ENCODE data around the gene KRT15. TPM values are rescaled to one million over a fixed set of nuclear protein-coding genes. Genes with fewer than 3 reads are reported as not detected.

Gene KRT15
- total RNA-seq: not detected
- long read RNA-seq: 0 reads

DNA sequence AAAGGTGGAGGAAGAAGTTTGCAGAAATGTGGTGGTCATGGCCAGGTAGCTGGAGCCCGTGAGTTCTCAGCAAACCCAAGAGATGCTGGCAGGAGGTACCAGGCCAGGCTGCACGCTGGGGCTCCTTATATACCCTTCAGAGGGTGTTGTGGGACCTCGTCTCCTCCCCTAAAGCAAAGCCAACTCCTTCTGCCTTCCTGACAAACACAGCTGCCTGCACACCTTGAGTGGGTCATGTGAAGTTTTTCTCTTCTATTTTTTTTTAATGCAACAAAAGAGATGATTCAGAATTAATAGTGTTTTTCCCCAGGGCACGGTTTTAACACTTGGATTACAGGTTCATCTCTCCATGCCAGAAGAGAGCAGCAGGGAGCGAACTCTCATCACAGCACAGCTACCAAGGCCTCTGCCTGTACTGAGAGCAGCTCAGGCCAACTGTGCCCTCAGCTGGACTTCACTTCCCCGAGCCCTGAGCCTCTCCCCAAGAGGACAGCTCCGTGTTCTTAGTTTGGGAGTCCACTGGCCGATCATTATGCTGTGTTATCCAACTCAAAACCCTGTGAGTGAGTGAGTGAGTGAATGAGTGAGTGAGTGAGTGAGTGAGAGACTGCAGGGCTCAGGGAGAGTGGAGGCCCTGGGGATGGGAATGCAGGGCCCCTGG is at the start of gene KRT15:
TSS of gene KRT15 (minus strand) at position 102 of the 661 bp plus-strand sequence. CDS start at position 39, 63 bp downstream.
- intact Hi-C loops (cut with DNase I): no loop called here
- DNase-seq: no peak
- no peak for ATAC-seq (ENCODE audit: poor library complexity)

DNA sequence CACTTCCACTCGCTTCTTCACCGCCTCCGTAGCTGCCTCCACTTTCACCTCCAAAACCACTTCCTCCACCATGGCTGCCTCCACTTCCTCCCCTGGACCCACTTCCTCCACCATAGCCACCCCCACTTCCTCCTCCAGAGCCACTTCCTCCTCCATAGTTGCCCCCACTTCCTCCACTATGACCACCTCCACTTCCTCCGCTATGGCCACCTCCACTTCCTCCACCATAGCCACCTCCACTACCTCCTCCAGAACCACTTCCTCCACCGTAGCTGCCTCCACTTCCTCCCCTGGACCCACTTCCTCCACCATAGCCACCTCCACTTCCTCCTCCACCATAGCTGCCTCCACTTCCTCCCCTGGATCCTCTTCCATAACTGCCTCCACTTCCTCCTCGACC is 48.6 kb upstream of the KRT15 start:
- ATAC-seq (ENCODE audit: poor library complexity): no peak
- intact Hi-C loops (cut with DNase I): no loop called here
- no peak for DNase-seq

DNA sequence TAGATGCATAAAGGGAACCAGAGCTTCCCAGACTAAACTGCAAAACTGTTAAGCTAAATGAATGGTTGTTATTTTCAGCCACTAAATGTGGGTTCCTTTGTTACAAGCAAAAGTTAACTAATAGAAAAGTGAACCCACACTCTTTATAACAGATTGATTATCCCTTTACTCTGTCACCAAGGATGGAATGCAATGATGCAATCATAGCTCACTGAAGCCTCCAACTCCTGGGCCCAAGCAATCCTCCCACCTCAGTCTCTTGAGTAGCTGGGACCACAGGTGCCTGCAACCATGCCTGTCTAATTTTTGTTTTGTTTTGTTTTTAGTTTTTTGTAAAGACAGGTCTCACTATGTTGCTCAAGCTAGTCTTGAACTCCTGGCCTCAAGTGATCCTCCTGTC is 46.6 kb upstream of the KRT15 start:
- intact Hi-C loops (cut with DNase I): no loop called here
- no peak for ATAC-seq (ENCODE audit: poor library complexity)
- no peak for DNase-seq

DNA sequence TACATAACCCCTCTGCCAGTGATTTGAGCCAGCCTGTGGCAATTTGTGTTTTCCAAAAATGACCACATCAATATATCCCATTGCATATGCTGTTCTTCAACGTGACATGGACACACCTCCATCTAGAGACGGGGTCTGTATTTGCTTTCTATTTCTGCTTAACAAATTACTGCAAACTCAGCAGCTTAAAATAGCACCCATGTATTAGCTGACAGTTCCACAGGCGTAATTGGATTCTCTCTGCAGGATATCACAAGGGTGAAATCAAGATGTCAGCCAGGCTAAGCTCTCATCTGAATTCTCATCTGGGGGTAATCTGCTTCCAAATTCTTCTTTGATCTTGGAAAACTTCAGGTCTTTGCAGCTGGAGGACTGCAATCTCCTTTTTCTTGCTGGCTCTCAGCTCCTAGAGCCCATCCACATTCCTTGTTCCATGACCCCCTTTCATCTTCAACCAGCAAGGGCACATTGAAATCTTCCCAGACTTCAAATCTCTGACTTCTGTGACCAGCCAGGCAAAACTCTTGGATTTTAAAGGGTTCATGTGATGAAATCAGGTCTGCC is 45.0 kb upstream of the KRT15 start:
- DNase-seq: no peak
- ATAC-seq (ENCODE audit: poor library complexity): no peak
- intact Hi-C loops (cut with DNase I): no loop called here

DNA sequence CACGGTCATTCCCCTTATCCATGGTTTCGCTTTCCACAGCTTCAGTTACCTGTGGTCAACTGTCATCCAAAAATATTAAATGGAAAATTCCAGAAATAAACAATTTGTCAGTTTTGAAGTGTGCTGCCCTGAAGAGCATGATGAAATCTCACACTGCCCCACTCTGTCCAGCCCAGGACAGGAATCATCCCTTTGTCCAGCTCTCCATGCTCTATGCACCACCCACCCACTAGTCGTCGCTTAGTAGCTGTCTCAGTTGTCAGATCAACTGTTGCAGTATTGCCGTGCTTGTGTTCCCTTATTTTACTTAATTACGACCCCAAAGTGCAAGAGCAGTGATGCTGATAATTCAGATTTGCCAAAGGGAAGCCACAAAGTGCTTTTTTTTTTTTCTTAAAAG is 42.9 kb upstream of the KRT15 start:
- ATAC-seq (ENCODE audit: poor library complexity) (no peak), DNase-seq (no peak)
- intact Hi-C loops (cut with DNase I): no loop called here

DNA sequence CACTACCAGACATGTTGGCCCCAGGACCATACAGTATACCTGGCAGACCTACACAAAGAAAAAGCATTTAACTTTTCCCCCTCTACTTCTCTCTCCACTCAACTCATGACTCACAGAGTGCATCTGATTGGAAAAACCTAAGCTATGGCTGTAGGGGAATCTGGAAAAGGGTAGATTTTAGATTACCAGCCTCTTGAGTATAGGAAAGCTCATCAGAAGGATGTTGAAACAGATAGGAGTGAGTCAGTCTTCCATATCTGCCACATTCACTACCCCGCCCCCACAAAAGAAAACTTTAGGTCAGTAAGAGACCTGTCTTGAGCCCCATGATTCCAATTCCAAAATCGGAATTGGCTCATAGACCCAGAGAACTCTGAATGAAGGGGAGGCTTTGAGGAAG is 40.9 kb upstream of the KRT15 start:
- intact Hi-C loops (cut with DNase I): no loop called here
- ATAC-seq (ENCODE audit: poor library complexity): no peak

DNA sequence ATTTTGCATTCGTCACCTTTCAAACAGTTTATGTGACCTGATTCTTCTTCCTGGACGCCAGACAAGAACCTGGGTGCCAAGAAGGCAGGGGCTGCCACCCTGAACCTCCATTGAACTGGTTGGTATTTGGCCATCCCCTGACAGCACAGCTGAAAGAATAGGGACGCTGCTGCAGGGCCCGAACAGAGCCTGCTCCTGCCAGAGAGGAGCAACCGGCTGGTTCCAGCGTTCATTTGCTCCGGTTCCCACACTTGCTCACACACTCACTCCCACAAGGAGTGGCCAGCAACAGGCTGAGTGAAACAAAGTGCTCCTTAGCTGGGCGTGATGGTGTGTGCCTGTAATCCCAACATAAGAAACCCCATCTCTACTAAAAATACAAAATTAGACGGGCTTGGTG is 38.2 kb upstream of the KRT15 start:
- no peak for DNase-seq
- no peak for ATAC-seq (ENCODE audit: poor library complexity)
- intact Hi-C loops (cut with DNase I): no loop called here

More for the DNA sequence above, 40.9 kb upstream of the KRT15 start:
- DNase-seq: no peak

DNA sequence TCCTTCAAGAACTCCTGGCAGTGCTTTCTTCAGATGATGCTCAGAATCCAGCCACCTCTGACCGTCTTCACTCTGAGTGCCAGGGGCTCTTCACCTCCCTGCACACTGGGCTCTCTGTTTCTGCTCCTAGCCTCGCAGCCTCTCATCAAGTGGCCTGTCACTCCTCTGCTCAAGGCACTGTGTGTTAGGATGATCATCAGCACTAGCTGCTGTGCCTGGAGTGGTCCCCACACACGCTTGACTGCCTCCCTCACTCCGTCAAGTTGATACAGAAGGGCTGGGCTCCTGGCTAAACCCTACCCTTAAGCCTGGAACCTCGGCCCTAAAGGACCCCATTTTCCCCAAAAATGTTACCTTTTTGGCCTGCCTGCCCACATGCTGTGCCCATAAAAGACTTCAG is 37.6 kb upstream of the KRT15 start:
- no peak for ATAC-seq (ENCODE audit: poor library complexity)
- intact Hi-C loops (cut with DNase I): no loop called here
- DNase-seq: no peak

DNA sequence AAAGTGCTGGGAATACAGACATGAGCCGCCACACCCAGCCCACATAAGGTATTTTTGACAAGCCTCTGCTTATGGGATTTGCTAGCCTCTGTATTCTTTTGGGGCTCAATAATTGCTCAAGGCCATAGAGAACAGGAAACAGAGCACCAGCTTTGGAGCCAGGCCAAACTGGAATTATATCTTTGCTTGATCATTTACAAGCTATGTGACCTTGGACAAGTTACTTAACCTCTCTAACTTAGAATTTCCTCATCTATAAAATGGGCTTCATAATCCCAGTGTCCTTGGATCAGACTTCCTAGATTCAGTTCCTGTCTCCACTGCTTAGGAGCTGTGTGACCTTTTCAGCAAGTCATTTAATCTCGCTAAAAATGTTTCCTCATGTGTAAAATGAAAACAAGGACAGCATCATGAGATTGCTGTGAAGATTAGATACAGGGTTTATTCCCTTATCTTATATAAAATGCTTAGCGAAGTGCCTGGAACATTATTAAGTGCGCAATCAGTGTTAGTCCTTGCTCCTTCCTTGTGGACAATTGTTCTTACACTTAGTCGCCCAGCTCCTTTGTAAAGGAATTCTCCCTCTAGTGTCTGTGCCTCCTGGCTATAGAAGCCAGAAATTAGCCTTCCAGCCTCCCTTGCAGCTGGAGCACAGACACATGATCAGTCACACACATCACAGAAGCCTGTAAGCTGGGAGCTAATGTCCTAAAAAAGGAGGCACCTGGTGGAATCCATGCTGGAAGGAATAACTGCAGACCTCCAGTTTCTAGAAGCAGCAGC is 36.6 kb upstream of the KRT15 start:
- intact Hi-C loops (cut with DNase I): no loop called here
- DNase-seq (no peak), ATAC-seq (ENCODE audit: poor library complexity) (no peak)

DNA sequence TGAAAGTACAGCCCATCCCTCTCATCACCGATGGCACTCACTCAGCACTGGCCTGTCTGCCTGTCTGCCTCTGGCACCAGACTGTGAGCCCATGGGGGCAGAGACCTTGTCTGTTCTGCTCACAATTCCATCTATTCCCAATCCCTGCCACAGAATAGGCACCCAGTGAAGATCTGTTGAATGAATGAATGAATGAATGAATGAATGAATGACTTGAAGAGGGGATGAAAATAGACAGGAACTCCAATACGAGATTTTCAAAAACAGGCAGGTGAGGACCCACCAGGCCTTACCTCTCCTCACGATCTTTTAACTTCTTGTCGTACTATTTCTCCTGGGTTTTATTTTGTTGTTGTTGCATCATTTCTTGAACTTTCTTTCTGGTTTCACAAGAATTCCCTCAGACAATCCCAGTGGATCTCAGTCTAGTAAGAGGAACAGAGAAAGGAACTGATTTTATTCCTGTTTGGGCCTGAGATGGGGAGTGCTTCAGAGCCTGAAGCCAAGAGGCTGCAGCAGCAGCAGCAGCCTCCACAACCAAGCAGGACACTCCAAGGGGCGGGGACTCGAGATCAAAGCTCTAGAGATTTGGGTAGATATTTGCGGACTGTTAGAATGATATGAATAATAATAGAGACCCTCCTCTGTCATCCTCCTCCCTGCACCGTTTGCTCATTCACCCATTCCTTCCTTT is 35.4 kb upstream of the KRT15 start:
- intact Hi-C loops (cut with DNase I): no loop called here
- no peak for DNase-seq
- no peak for ATAC-seq (ENCODE audit: poor library complexity)

DNA sequence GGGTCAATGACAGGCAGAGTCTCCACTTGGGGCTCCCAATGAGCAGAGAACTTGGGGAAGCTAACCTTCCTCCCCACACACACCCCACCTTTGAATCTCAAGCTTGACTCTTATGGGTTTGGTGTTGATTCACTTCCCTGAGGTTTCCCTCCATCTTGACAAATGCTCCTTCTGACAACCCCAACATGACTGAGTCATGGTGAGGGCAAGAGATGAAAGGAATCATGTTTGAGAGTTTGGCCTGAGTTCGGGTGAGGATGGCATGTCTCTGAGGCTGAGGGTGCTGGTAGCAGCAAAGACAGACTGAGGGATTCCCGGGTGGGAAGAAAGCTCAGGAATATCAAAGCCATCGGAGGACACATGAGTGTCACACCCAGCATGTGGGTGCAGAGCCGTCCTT is 34.5 kb upstream of the KRT15 start:
- intact Hi-C loops (cut with DNase I): no loop called here
- ATAC-seq (ENCODE audit: poor library complexity) (no peak), DNase-seq (no peak)

DNA sequence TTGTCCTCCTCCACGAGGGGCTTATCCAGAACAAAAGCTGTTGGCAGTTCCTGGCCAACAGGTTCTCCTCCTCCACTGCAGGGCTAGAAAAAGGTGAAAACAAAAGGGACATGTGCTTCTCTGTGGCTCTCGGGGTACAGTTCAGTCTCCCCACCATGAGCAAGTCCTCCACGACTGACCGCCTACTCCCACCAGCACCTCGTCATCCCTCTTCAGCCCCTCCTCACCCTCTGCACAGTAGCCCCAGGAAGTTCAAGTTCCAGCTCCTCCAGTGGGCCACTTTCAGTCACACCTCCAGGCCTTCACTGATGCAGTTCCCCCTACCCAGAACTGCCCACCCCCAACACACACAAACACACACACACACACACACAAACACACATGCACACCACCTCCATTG is 33.8 kb upstream of the KRT15 start:
- DNase-seq (no peak), ATAC-seq (ENCODE audit: poor library complexity) (no peak)
- intact Hi-C loops (cut with DNase I): no loop called here

DNA sequence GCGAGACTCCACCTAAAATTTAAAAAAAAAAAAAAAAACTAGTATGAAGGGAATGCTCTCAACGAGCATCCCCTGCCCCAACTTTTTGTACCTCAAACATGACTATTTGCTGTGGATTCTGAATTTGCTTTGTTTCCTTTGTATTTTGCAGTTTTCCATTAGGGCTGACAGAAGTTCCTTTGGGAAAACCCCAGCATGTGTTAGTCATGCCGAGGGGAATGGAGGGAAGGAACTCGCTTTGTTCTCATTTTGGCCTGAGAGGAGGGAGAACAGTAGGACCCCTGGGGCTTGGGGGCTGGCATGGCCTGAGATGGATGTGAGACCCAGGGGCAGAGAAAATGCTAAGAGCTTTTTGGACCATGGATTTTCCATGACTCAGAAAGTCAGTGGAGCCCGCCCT is 32.7 kb upstream of the KRT15 start:
- ATAC-seq (ENCODE audit: poor library complexity) (no peak), DNase-seq (no peak)
- intact Hi-C loops (cut with DNase I): no loop called here

DNA sequence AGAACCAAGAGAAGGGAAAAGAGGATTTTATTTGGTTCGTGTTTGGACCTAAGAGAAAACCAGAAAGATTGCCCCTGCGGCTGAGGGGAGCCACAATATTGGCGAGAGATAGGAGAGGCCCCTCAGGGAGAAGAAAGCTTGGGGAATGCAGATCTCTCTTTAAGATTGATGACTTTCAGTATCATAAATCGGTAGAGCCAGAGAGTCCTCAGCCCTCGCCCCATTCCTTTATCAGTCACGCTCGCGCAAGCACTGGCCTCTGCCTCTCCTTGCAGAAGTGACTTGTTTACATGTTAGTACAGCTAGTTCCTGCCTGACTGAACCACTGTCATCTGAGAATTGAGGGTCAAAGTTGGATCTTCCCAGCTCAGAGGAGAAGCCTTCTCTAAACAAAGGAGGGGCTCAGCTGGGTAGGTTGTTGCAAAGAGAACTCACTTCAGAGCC is 30.9 kb upstream of the KRT15 start:
- intact Hi-C loops (cut with DNase I): loop anchor here (2.0 to 10.0 kb wide), 3 partner anchors 99 to 745 kb away; no protein-coding TSS in a partner anchor
- DNase-seq (no peak), ATAC-seq (ENCODE audit: poor library complexity) (no peak)

DNA sequence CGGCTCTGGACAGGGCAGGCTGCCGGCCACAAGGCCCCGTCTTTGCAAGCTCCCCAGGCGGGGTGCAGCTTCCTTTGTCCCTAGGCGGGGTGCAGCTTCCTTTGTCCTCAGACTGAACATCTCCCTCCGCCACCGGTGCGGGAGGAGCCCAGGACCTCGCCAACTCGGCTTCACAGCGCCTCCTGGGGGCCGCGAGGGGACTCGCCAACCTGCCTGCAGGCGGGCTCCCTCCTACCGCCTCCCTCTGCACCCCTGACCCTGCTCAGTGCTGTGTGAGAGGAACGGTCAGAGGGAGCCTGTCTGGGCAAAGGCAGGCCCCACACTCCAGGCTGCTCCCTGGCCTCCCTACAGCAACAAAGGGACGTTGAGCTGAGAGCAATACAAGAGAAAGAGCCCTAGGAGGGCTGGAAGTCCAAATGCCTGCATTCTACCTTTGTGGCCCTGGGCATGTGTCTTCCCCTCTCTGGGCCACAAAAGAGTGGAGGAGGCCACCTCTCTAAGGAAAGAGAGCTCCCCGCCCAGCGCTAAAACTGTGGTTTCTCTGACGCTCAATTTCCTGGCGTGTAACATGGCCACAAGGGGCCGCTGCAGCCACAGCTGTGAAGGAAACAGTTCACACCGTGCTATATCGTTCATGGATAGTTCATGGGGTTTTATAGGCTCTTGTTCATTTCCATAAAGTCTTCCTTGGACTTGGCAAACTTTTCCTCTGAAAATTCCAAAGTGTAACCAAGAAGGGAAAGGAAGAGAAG is 30.3 kb upstream of the KRT15 start:
- intact Hi-C loops (cut with DNase I): loop anchor here (2.0 to 10.0 kb wide), 3 partner anchors 100 to 744 kb away; no protein-coding TSS in a partner anchor
- peak; percentile 93 for ATAC-seq (ENCODE audit: poor library complexity)
- DNase-seq: peak; percentile 89

DNA sequence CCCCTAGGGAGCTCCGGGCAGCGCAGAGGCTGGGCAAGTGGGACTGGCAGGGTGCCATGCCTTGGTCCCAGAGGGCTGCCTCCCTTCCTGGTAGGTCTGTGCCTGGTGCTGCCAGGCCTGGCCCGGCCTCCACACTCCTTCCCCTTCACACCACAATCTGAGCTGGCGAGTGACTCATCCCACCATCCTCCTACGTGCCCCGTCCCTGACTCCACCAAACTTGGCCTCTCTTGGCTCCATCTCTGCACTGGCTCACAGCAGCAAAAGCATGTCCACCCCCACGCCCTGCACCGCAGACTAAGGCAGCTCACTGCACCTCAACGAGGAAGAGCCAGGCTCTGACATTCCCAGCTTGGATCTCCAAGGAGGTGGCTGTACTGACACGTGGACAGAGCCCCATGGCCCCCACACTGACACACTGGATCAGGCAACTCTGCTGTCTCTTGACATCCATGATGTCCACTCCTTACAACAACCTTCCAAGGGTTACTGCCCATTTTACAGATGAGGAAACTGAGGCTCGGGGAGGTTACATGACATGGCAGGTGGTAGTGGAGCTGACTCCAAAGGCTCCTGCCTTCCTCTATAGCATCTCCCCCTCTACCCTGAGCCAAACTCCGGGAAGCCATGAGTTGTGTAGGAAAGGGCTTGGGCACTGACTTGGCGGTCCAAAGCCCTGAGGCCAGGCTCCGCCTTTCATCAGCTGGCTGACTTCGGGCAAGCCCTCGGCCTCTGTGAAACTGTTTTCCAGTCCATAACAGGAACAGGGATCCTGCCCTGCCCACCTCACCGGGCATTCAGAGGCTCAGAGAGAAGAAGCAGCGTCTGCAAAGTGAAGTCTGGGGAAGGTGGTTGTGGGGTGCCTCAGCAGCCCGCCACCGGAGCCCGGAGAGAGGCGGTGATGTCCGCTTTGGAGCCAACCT is 29.5 kb upstream of the KRT15 start:
- intact Hi-C loops (cut with DNase I): loop anchor here (2.0 to 10.0 kb wide), 3 partner anchors 101 to 743 kb away; no protein-coding TSS in a partner anchor
- peak; percentile 38 for ATAC-seq (ENCODE audit: poor library complexity)
- DNase-seq: peak; percentile 56

DNA sequence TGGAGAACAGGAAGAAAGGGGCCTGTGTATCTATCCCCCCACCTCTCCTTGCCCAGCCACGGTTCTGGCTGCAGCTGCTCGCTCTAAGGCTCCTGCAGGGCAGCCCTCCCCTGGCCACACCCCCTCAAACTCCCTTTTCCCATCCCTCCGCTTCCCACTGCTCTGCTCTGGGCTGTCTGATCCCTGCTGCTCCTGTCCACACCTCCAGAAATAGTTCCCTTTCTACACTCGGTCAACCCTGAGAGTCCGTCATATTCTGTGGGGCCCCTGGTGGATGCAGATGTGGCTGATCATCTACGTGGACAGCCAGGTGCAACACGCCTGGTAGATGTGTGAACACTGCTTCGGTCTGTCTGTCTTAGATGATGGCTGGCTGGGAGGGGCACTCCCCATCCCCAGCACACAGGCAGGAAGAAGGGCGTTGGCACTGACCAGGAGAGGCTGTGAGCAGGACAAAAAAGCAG is 28.7 kb upstream of the KRT15 start:
- intact Hi-C loops (cut with DNase I): loop anchor here (10.0 kb wide), 2 partner anchors 643 to 743 kb away; no protein-coding TSS in a partner anchor
- no peak for ATAC-seq (ENCODE audit: poor library complexity)

More for the DNA sequence above, 28.7 kb upstream of the KRT15 start:
- no peak for DNase-seq
